Natural killer cell (primary cell): ENCODE measurements around the gene PCDH7. TPM values are rescaled to one million over a fixed set of nuclear protein-coding genes. Genes with fewer than 3 reads are reported as not detected.

Source experiments
- ATAC-seq, 3 donors: fragments of 150-1000 bp in 2 of 3; fragments of 200-7000 bp in 1 of 3; cut with Tn5 transposase; 1 replicate in 1 of 3; 2 replicates in 2 of 3; pipeline ENCODE4 v1.10.0; 2021; ENCODE audit warnings: mild to moderate bottlenecking in 2 of 3, moderate library complexity in 2 of 3
- DNase-seq, 2 donors: peaks; one replicate each; pipeline versions ENCODE4 v3.0.0 to v3.0.0-alpha.2; 2013 to 2021; ENCODE audit warnings: mixed read lengths in 1 of 2
- H3K27ac ChIP-seq: one replicate; pipeline ENCODE4 v1.5.1; 2013; ENCODE audit warnings: mild to moderate bottlenecking, low read length
- H3K27me3 ChIP-seq: one replicate; pipeline ENCODE4 v1.6.1; 2013; ENCODE audit warnings: low read length; ENCODE audit not compliant: control insufficient read depth, insufficient read depth
- H3K36me3 ChIP-seq: one replicate; pipeline ENCODE4 v1.6.1; 2013; ENCODE audit warnings: low read length; ENCODE audit not compliant: control insufficient read depth, insufficient read depth
- H3K4me1 ChIP-seq: one replicate; pipeline ENCODE4 v1.6.1; 2013; ENCODE audit warnings: low read length; ENCODE audit not compliant: control insufficient read depth, insufficient read depth
- H3K4me3 ChIP-seq: one replicate; pipeline ENCODE4 v1.5.1; 2013; ENCODE audit warnings: low read length
- H3K9me3 ChIP-seq: one replicate; pipeline ENCODE4 v1.6.1; 2013; ENCODE audit warnings: low read length; ENCODE audit not compliant: control insufficient read depth, insufficient read depth
- H3K27ac Mint-ChIP-seq, 2 donors: one replicate each; pipeline ENCODE4 v1.8.0; 2022; ENCODE audit warnings: mild to moderate bottlenecking in 2 of 2, mixed read lengths in 2 of 2, moderate library complexity in 1 of 2
- H3K27me3 Mint-ChIP-seq, 2 donors: one replicate each; pipeline ENCODE4 v1.8.0; 2022; ENCODE audit warnings: low read depth in 2 of 2, mixed read lengths in 2 of 2
- H3K36me3 Mint-ChIP-seq: one replicate; pipeline ENCODE4 v1.8.0; 2022; ENCODE audit warnings: mixed read lengths
- H3K4me1 Mint-ChIP-seq, 2 donors: one replicate each; pipeline ENCODE4 v1.8.0; 2022; ENCODE audit warnings: mixed read lengths in 2 of 2
- H3K4me3 Mint-ChIP-seq: one replicate; pipeline ENCODE4 v1.8.0; 2022; ENCODE audit warnings: mild to moderate bottlenecking, moderate library complexity, mixed read lengths
- H3K9me3 Mint-ChIP-seq, 2 donors: one replicate each; pipeline ENCODE4 v1.8.0; 2022; ENCODE audit warnings: mixed read lengths in 2 of 2
- CTCF ChIP-seq: fragments of 200-600 bp; IDR thresholded peaks from one replicate; pipeline ENCODE4 v1.8.0; 2022; ENCODE audit warnings: antibody characterized with exemption
- WGBS: methylation state at CpG from one replicate; pipeline ENCODE4 v1.1.7; 2013; ENCODE audit warnings: missing lambda C conversion rate; ENCODE audit not compliant: insufficient coverage; 5-methylcytosine and 5-hydroxymethylcytosine counted together
- intact Hi-C: fragments of 100-400 bp; cut with micrococcal nuclease; formaldehyde crosslinking; loops from one replicate; pipeline ENCODE4 v1.14.2; 2022
- total RNA-seq, 4 donors: library from RNA; stranded (reverse); fragments of 120-200 nt in 1 of 4; gene quantifications; one replicate each; pipeline versions ENCODE4 v1.2.3 to v1.2.4, GENCODE V29; 2013 to 2022

The PCDH7 gene
- total RNA-seq, 3 donors from 2014 or later (not counting 1 experiment from before 2014, with no cell fraction given): not detected

- TF ChIP-seq CTCF: no peak
- Mint-ChIP-seq H3K36me3 (peaks cover 6% of the 10 kb centered on the region), H3K4me3 (no peak overlapping the region), H3K27ac (no peak overlapping the region), H3K27me3 (peaks cover 32 to 43% of the 10 kb centered on the region in 2 donors), H3K9me3 (no peaks in the 10 kb centered on the region), H3K4me1 (peaks cover 16 to 18% of the 10 kb centered on the region in 2 donors)
- Histone ChIP-seq H3K4me3 (no peak overlapping the region), H3K4me1 (peaks cover 52% of the 10 kb centered on the region), H3K27me3 (peaks cover 33% of the 10 kb centered on the region), H3K36me3 (no peaks in the 10 kb centered on the region), H3K9me3 (peaks cover 5% of the 10 kb centered on the region), H3K27ac (no peak overlapping the region)
- WGBS: 9% methylated on average over 39 of the region's 39 CpGs
- intact Hi-C loops: no loop called here
- DNase-seq (no peak), ATAC-seq (no peak)
Measured at GRCh38 chr4:30722092-30722358, 1.9 kb downstream of the PCDH7 start.

GRCh38 chr4:30722359-30723200 lies 2.4 kb downstream of the PCDH7 start:
- Histone ChIP-seq H3K4me3 (no peak overlapping the region), H3K27me3 (peaks cover 33% of the 10 kb centered on the region), H3K27ac (no peak overlapping the region), H3K36me3 (no peaks in the 10 kb centered on the region), H3K9me3 (peaks cover 5% of the 10 kb centered on the region), H3K4me1 (peaks cover 46% of the 10 kb centered on the region)
- peaks cover 12 to 15% of the 10 kb centered on the region in 2 donors for H3K4me1 Mint-ChIP-seq
- TF ChIP-seq CTCF: no peak
- H3K4me3 Mint-ChIP-seq: no peak overlapping the region
- no peak overlapping the region for H3K27ac Mint-ChIP-seq
- intact Hi-C loops: no loop called here
- DNase-seq: no peak
- peaks cover 6% of the 10 kb centered on the region for H3K36me3 Mint-ChIP-seq
- no peaks in the 10 kb centered on the region for H3K9me3 Mint-ChIP-seq
- 12% methylated on average over 77 of the region's 77 CpGs for WGBS
- peaks cover 28 to 43% of the 10 kb centered on the region in 2 donors for H3K27me3 Mint-ChIP-seq
- ATAC-seq: no peak

- H3K9me3 ChIP-seq: peaks cover 5% of the 10 kb centered on the region
- Mint-ChIP-seq H3K4me3 (no peak overlapping the region), H3K27ac (no peak overlapping the region), H3K4me1 (peaks cover 6 to 10% of the 10 kb centered on the region in 2 donors), H3K27me3 (peaks cover 24 to 40% of the 10 kb centered on the region in 2 donors), H3K9me3 (no peaks in the 10 kb centered on the region), H3K36me3 (peaks cover 3% of the 10 kb centered on the region)
- H3K27ac ChIP-seq: no peak overlapping the region
- no peak for DNase-seq
- H3K4me3 ChIP-seq: no peak overlapping the region
- no peaks in the 10 kb centered on the region for H3K36me3 ChIP-seq
- TF ChIP-seq CTCF: no peak
- H3K4me1 ChIP-seq: peaks cover 38% of the 10 kb centered on the region
- WGBS: 46% methylated on average over 15 of the region's 15 CpGs
- ATAC-seq: no peak
- intact Hi-C loops: no loop called here
- H3K27me3 ChIP-seq: peaks cover 31% of the 10 kb centered on the region
Measured at GRCh38 chr4:30723201-30723955, 3.2 kb downstream of the PCDH7 start.
